Measurements from ENCODE around the gene CNIH2. TPM values are rescaled to one million over a fixed set of nuclear protein-coding genes. Genes with fewer than 3 reads are reported as not detected.

Gene CNIH2
- total RNA-seq, 1 experiment from 2014 or later, result 1.3 TPM

GRCh38 chr11:66285250-66285947 is 7.4 kb downstream of the CNIH2 start:
- no peaks in the 10 kb centered on the region for H3K36me3 ChIP-seq (ENCODE audit: control insufficient read depth in 1 of 2, insufficient read depth in 2 of 2, low read length in 2 of 2)
- no peak for TF ChIP-seq FOSL1 (IDR thresholded peaks at IDR 0.05; ENCODE audit: low read depth)
- peaks cover 11 to 46% of the 10 kb centered on the region in 2 experiments for H3K4me1 ChIP-seq (ENCODE audit: control insufficient read depth in 1 of 2, insufficient read depth in 2 of 2, low read length in 2 of 2)
- no peak for DNase-seq (ENCODE audit: low read depth, low spot score)
- no peak overlapping the region for H3K9ac ChIP-seq (ENCODE audit: low read length)
- no peaks in the 10 kb centered on the region for H3K27me3 ChIP-seq (ENCODE audit: insufficient read depth, low read length)
- no peaks in the 10 kb centered on the region for H4K20me1 ChIP-seq (ENCODE audit: insufficient read depth)
- H3K9me3 ChIP-seq (ENCODE audit: control insufficient read depth in 1 of 2, insufficient read depth in 1 of 2, low read depth in 1 of 2, low read length in 2 of 2), result no peaks in the 10 kb centered on the region
- BruUV-seq (replicated peaks), result no TSS peak
- H2AFZ ChIP-seq (ENCODE audit: low read depth, low read length, poor library complexity, severe bottlenecking), result no peak overlapping the region
- ChIA-PET RAD21 (ENCODE audit: low non-redundant PET in 1 of 2, low total read pairs in 2 of 2, uncharacterized antibody in 2 of 2, unreplicated experiment in 2 of 2) (no interaction called here), POLR2A (interaction anchor here (0.9 kb wide), 1 partner anchor 17 kb away, joined by 8 read pairs; the partner anchor contains the start of gene RAB1B), CTCF (interaction anchor here (0.6 kb wide), 1 partner anchor 151 kb away, joined by 5 read pairs; no protein-coding TSS in a partner anchor)
- no peak for ATAC-seq
- no peak overlapping the region for H3K4me3 ChIP-seq (replicated peaks in 1 of 2; ENCODE audit: low read depth in 1 of 2, low read length in 2 of 2)
- H3K4me2 ChIP-seq (ENCODE audit: low read length), result no peak overlapping the region
- peaks cover 19% of the 10 kb centered on the region for H3K79me2 ChIP-seq (ENCODE audit: insufficient read depth, low read length)
- intact Hi-C loops (cut with micrococcal nuclease), result no loop called here
- H3K27ac ChIP-seq (ENCODE audit: low read depth, low read length), result no peak overlapping the region
- no peaks in the 10 kb centered on the region for H3K9me2 ChIP-seq (ENCODE audit: insufficient read depth)

DNA sequence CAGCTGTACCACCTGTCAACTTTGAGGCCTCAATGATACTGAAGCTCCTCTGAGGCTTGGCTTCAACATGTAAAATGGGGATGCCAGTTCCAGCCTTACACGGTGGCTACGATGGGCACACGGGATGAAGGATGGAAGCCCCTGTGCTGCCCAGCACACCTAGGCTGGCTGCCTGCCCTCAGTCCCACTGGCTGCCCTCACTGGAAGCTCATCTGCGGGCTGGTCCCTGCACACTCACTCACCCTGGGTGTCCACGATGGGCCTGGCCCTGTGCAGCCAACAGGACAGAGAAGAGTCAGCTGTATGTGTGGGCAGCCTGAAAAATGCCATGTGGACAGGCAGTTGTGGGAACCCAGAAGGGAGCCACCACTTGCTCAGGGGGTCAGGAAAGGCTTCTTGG is 8.7 kb downstream of the CNIH2 start:
- intact Hi-C loops (cut with micrococcal nuclease), result no loop called here
- ATAC-seq (no peak), DNase-seq (ENCODE audit: low read depth, low spot score) (no peak)
- Histone ChIP-seq H3K9me2 (ENCODE audit: insufficient read depth) (no peaks in the 10 kb centered on the region), H3K36me3 (ENCODE audit: control insufficient read depth in 1 of 2, insufficient read depth in 2 of 2, low read length in 2 of 2) (no peaks in the 10 kb centered on the region), H3K27me3 (ENCODE audit: insufficient read depth, low read length) (no peaks in the 10 kb centered on the region), H3K4me3 (replicated peaks in 1 of 2; ENCODE audit: low read depth in 1 of 2, low read length in 2 of 2) (no peak overlapping the region), H2AFZ (ENCODE audit: low read depth, low read length, poor library complexity, severe bottlenecking) (no peak overlapping the region), H4K20me1 (ENCODE audit: insufficient read depth) (no peaks in the 10 kb centered on the region), H3K4me2 (ENCODE audit: low read length) (no peak overlapping the region), H3K9ac (ENCODE audit: low read length) (no peak overlapping the region), H3K27ac (ENCODE audit: low read depth, low read length) (no peak overlapping the region; the same call in 1 of the 2 replicates), H3K4me1 (ENCODE audit: control insufficient read depth in 1 of 2, insufficient read depth in 2 of 2, low read length in 2 of 2) (peaks cover 14 to 44% of the 10 kb centered on the region in 2 experiments), H3K79me2 (ENCODE audit: insufficient read depth, low read length) (peaks cover 19% of the 10 kb centered on the region), H3K9me3 (ENCODE audit: control insufficient read depth in 1 of 2, insufficient read depth in 1 of 2, low read depth in 1 of 2, low read length in 2 of 2) (no peaks in the 10 kb centered on the region)
- POLR2A ChIA-PET, result interaction anchor here (0.9 kb wide), 1 partner anchor 18 kb away, joined by 8 read pairs; the partner anchor contains the start of gene RAB1B
- RAD21 ChIA-PET (ENCODE audit: low non-redundant PET in 1 of 2, low total read pairs in 2 of 2, uncharacterized antibody in 2 of 2, unreplicated experiment in 2 of 2), result no interaction called here
- no TSS peak for BruUV-seq (replicated peaks)
- CTCF ChIA-PET, result interaction anchor here (3.4 kb wide), 1 partner anchor 25 kb away, joined by 25 read pairs; no protein-coding TSS in a partner anchor
- no peak for TF ChIP-seq YY1 (IDR thresholded peaks at IDR 0.05; ENCODE audit: extremely low read depth, insufficient replicate concordance, low read depth, low read length)
- TF ChIP-seq EGR1 (IDR thresholded peaks at IDR 0.05; ENCODE audit: low read depth), result no peak
- no peak for TF ChIP-seq CEBPB (IDR thresholded peaks at IDR 0.05; ENCODE audit: low read depth)
- TF ChIP-seq, protein P1, sequence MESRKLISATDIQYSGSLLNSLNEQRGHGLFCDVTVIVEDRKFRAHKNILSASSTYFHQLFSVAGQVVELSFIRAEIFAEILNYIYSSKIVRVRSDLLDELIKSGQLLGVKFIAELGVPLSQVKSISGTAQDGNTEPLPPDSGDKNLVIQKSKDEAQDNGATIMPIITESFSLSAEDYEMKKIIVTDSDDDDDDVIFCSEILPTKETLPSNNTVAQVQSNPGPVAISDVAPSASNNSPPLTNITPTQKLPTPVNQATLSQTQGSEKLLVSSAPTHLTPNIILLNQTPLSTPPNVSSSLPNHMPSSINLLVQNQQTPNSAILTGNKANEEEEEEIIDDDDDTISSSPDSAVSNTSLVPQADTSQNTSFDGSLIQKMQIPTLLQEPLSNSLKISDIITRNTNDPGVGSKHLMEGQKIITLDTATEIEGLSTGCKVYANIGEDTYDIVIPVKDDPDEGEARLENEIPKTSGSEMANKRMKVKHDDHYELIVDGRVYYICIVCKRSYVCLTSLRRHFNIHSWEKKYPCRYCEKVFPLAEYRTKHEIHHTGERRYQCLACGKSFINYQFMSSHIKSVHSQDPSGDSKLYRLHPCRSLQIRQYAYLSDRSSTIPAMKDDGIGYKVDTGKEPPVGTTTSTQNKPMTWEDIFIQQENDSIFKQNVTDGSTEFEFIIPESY (IDR thresholded peaks at IDR 0.05; ENCODE audit: extremely low read depth, insufficient replicate concordance, low read length), result no peak
- TF ChIP-seq POLR2A (IDR thresholded peaks at IDR 0.05; ENCODE audit: borderline replicate concordance, extremely low read depth, insufficient read depth, insufficient read length), result no peak
- no peak for TF ChIP-seq EZH2phosphoT487 (IDR thresholded peaks at IDR 0.05; ENCODE audit: borderline replicate concordance)
- no peak for TF ChIP-seq ZNF274 (IDR thresholded peaks at IDR 0.05; ENCODE audit: low read depth, low read length)
- no peak for TF ChIP-seq FOSL1 (IDR thresholded peaks at IDR 0.05; ENCODE audit: low read depth)
- no peak for TF ChIP-seq ELF1 (IDR thresholded peaks at IDR 0.05; ENCODE audit: borderline replicate concordance, low read depth)
- TF ChIP-seq SP1 (IDR thresholded peaks at IDR 0.05; ENCODE audit: low read depth), result no peak
- TF ChIP-seq, protein P2, sequence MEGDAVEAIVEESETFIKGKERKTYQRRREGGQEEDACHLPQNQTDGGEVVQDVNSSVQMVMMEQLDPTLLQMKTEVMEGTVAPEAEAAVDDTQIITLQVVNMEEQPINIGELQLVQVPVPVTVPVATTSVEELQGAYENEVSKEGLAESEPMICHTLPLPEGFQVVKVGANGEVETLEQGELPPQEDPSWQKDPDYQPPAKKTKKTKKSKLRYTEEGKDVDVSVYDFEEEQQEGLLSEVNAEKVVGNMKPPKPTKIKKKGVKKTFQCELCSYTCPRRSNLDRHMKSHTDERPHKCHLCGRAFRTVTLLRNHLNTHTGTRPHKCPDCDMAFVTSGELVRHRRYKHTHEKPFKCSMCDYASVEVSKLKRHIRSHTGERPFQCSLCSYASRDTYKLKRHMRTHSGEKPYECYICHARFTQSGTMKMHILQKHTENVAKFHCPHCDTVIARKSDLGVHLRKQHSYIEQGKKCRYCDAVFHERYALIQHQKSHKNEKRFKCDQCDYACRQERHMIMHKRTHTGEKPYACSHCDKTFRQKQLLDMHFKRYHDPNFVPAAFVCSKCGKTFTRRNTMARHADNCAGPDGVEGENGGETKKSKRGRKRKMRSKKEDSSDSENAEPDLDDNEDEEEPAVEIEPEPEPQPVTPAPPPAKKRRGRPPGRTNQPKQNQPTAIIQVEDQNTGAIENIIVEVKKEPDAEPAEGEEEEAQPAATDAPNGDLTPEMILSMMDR (IDR thresholded peaks at IDR 0.05 in 2 of 3, conservative IDR thresholded peaks at IDR 0.05 in 1 of 3; ENCODE audit: borderline replicate concordance in 1 of 3, insufficient read depth in 1 of 3, low read depth in 2 of 3, low read length in 2 of 3), result no peak
- TF ChIP-seq SIN3A (IDR thresholded peaks at IDR 0.05; ENCODE audit: low read depth), result no peak
- TF ChIP-seq, protein P3, sequence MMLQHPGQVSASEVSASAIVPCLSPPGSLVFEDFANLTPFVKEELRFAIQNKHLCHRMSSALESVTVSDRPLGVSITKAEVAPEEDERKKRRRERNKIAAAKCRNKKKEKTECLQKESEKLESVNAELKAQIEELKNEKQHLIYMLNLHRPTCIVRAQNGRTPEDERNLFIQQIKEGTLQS (IDR thresholded peaks at IDR 0.05), result no peak
- no peak for TF ChIP-seq CBX3 (IDR thresholded peaks at IDR 0.05; ENCODE audit: low read depth)
- no peak for TF ChIP-seq SRF (IDR thresholded peaks at IDR 0.05; ENCODE audit: low read depth)
- no peak for TF ChIP-seq POLR2AphosphoS5 (IDR thresholded peaks at IDR 0.05; ENCODE audit: low read depth, low read length)

Measured in HCT116 (cell line).